Progenitor cell of endocrine pancreas (in vitro differentiated cells): Measurements from ENCODE around the gene CIC. TPM values are rescaled to one million over a fixed set of nuclear protein-coding genes. Genes with fewer than 3 reads are reported as not detected.
A peak's percentile ranks its signal among the peaks of the same experiment; 100 is the strongest.

Source experiments
- DNase-seq: peaks from one replicate; pipeline ENCODE4 v3.0.0; 2021; ENCODE audit warnings: low spot score; ENCODE audit not compliant: unreplicated experiment
- H3K27ac Mint-ChIP-seq: 2 replicates; pipeline ENCODE4 v1.8.0; 2021; ENCODE audit warnings: mild to moderate bottlenecking, moderate library complexity, mixed read lengths
- H3K27me3 Mint-ChIP-seq: 2 replicates; pipeline ENCODE4 v1.8.0; 2021; ENCODE audit warnings: mixed read lengths
- H3K36me3 Mint-ChIP-seq: 2 replicates; pipeline ENCODE4 v1.8.0; 2022; ENCODE audit warnings: mixed read lengths; ENCODE audit not compliant: insufficient read depth
- H3K4me1 Mint-ChIP-seq: 2 replicates; pipeline ENCODE4 v1.8.0; 2021; ENCODE audit warnings: low read depth, mixed read lengths
- H3K4me3 Mint-ChIP-seq: 2 replicates; pipeline ENCODE4 v1.8.0; 2021; ENCODE audit warnings: low read depth, mild to moderate bottlenecking, moderate library complexity, mixed read lengths
- H3K9me3 Mint-ChIP-seq: 2 replicates; pipeline ENCODE4 v1.8.0; 2021; ENCODE audit warnings: low read depth, mixed read lengths
- total RNA-seq: library from RNA; stranded (reverse); gene quantifications from 2 replicates; pipeline ENCODE4 v1.2.1, GENCODE V29; 2021
- TF ChIP-seq, protein P1 (sequence below): fragments of 200-600 bp; sonication (generic); IDR thresholded peaks from one replicate; pipeline ENCODE4 v1.5.0; 2021; ENCODE audit warnings: antibody characterized with exemption, mild to moderate bottlenecking; ENCODE audit not compliant: unreplicated experiment

The CIC gene
- total RNA-seq, 1 donor from 2014 or later, result 86.0 TPM

DNA sequence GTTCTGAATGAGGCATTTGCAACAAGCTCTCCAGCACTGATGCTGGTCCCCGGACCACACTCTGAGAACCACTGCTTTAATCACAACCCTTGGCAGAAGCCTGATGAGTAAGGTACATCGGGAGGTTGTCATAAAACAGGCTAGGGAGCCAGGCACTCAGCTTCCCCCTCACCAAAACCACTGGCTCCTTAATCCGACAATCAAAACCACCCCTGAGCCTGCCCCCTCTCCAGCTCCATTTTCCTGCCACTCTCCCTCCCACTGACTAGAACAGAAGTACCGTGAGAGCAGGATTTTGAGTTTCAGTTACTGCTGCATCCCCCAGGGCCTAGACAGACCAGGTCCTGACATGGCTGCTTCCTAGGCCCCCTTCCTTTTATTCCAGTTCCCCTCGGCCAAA lies 33.9 kb upstream of the CIC start:
- DNase-seq, result no peak
- Mint-ChIP-seq H3K27me3 (no peaks in the 10 kb centered on the region), H3K4me1 (no peaks in the 10 kb centered on the region), H3K4me3 (no peak overlapping the region), H3K36me3 (peaks cover 33% of the 10 kb centered on the region), H3K9me3 (no peaks in the 10 kb centered on the region), H3K27ac (no peak overlapping the region)
- TF ChIP-seq, protein P1, sequence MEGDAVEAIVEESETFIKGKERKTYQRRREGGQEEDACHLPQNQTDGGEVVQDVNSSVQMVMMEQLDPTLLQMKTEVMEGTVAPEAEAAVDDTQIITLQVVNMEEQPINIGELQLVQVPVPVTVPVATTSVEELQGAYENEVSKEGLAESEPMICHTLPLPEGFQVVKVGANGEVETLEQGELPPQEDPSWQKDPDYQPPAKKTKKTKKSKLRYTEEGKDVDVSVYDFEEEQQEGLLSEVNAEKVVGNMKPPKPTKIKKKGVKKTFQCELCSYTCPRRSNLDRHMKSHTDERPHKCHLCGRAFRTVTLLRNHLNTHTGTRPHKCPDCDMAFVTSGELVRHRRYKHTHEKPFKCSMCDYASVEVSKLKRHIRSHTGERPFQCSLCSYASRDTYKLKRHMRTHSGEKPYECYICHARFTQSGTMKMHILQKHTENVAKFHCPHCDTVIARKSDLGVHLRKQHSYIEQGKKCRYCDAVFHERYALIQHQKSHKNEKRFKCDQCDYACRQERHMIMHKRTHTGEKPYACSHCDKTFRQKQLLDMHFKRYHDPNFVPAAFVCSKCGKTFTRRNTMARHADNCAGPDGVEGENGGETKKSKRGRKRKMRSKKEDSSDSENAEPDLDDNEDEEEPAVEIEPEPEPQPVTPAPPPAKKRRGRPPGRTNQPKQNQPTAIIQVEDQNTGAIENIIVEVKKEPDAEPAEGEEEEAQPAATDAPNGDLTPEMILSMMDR, result no peak

DNA sequence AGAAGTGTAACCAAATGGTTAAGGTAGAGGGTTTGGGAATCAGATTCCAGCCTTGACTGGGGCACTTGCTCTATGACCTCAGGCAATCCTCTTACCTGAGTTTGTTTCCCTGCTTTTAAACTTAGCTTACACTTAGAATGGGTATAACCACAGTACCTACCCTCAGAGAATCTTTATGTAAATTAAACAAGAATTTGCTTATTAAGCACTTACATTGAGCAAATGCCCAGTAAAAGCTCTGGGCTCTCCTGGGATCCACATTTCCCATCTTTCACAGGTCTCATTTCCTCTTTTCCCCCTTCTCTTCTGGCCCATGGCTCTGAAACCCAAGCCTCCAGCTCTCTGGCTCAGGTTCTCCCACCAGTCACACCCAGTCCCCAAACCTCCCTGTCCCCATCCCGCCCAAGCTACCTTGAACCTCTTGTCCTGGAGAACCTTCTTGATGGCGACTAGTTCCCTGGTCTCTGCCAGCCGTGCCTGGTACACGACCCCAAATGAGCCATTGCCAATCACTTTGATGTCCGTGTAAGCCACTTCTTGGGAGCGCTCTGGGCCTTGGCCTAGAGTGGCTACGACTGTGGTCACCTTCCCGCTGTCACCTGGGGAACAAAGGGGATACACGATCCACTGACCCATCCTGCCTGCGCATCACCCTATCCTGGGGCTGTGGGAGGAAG lies 29.4 kb upstream of the CIC start:
- peak overlapping the region; percentile 23 for H3K27ac Mint-ChIP-seq

DNA sequence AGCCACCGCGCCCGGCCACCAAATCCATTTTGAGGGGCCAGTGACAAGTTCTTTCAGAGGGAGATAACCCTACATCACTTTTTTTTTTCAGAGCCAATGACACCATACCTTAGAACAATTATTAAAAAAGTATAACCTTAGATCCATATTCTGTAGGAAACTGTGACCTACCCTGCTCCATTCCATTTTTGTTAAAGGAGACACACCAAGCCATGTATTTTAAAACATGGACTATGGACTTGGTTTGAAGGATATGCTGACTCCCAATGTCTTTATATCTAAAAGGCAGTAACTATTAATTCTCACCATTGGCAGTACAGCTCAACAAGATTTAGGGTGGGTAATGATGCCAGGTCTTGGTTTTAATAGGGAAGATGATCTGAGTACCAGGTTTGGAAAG lies 27.8 kb upstream of the CIC start:
- TF ChIP-seq, protein P1, result no peak
- Mint-ChIP-seq H3K27me3 (no peaks in the 10 kb centered on the region), H3K27ac (peak overlapping the region; percentile 96), H3K9me3 (no peaks in the 10 kb centered on the region), H3K4me3 (peak overlapping the region; percentile 90), H3K36me3 (peaks cover 16% of the 10 kb centered on the region), H3K4me1 (peaks cover 22% of the 10 kb centered on the region)
- no peak for DNase-seq

More for the DNA sequence above, 29.4 kb upstream of the CIC start:
- Mint-ChIP-seq H3K4me1 (peaks cover 17% of the 10 kb centered on the region), H3K27me3 (no peaks in the 10 kb centered on the region), H3K36me3 (peaks cover 23% of the 10 kb centered on the region), H3K4me3 (peak overlapping the region; percentile 31), H3K9me3 (no peaks in the 10 kb centered on the region)
- DNase-seq, result no peak
- TF ChIP-seq, protein P1, result no peak

DNA sequence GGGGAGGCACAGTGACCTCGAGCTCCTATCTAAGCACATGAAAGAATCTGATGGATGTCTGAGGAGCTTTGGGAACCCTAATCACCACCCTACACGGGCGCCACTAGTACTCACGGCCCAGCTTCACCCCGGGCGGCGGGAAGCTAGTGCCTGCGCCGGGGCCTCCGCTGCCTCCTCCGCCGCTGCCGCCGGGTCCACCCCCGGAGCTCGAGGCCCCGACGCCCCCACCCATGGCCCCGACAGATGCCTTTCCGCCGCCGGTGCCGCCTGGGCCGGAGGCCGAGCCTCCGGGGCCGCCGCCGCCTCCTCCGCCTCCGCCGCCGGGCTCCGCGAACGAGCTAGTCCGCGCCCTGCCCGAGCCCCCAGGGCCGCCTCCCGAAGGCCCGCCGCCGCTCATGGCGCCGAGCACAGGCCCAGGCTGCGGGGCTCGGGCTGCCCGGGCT lies 27.0 kb upstream of the CIC start:
- Mint-ChIP-seq H3K27ac (peak overlapping the region; percentile 96), H3K27me3 (no peaks in the 10 kb centered on the region), H3K4me1 (peaks cover 22% of the 10 kb centered on the region), H3K9me3 (no peaks in the 10 kb centered on the region), H3K36me3 (peaks cover 8% of the 10 kb centered on the region), H3K4me3 (peak overlapping the region; percentile 90)
- DNase-seq, result no peak
- TF ChIP-seq, protein P1, result no peak

DNA sequence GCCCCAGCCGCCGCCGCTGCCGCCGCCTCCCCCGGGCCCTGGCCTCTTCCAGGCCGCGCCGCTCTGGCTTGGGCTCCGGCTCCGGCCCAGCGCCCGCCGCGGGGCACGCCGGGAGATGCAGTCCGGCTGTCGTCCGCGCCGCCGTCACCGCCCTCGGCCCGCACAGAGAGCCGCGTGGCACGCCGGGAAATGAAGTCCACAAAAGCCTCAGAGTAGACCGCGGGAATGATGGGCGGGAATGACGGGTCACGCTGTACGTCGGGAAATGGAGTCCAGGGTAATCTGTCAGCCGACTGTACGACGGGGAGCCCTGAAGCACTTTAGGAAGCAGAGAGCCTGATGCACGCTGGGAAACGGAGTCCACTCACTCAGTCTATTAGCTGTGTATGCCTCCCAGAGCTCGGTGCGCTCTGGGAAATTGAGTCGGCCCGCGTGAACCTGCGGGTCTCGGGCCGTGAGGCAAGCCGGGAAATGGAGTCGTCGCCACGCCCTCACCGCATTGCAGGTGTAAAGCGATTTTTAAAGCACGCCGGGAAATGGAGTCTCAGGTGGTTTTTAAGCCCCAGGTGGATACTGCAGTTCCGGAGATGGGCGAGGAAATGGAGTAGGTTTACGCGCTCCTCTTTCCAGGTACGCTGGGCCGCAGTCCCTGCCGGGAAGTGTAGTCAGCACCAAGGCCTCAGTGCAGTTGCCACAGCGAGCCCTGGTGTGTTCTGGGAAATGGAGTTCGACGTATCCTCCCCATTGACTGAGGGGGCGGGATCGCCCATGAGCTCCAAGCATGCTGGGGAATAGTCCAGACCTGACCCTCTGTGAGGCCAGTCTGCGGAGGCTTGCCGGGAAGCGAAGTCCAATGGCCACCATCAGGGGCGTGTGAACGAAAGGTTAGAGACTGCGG lies 26.3 kb upstream of the CIC start, which contains the start of gene GSK3A:
TSS of gene GSK3A (minus strand) at position 91 of the 898 bp plus-strand sequence. CDS start 137 bp downstream, outside the sequence.
- Mint-ChIP-seq H3K27me3 (no peaks in the 10 kb centered on the region), H3K4me1 (peaks cover 22% of the 10 kb centered on the region), H3K4me3 (peak within 1 kb of the TSS; percentile 90), H3K27ac (peak within 1 kb of the TSS; percentile 99), H3K9me3 (no peaks in the 10 kb centered on the region), H3K36me3 (peaks cover 8% of the 10 kb centered on the region)
- TF ChIP-seq, protein P1, result no peak
- peak; percentile 93 for DNase-seq
